Mesothelial cell of epicardium (in vitro differentiated cells): Measurements from ENCODE around the gene SETD1B. TPM values are rescaled to one million over a fixed set of nuclear protein-coding genes. Genes with fewer than 3 reads are reported as not detected.

Experiments
- DNase-seq, 2 experiments: peaks; one replicate each; pipeline ENCODE4 v3.0.0; 2021; ENCODE audit warnings: low spot score in 2 of 2; ENCODE audit not compliant: unreplicated experiment in 2 of 2
- H3K27ac Mint-ChIP-seq: 2 replicates; pipeline ENCODE4 v1.8.0; 2021; ENCODE audit warnings: mixed read lengths
- H3K27me3 Mint-ChIP-seq: 2 replicates; pipeline ENCODE4 v1.8.0; 2021; ENCODE audit warnings: low read depth, mixed read lengths
- H3K36me3 Mint-ChIP-seq: 2 replicates; pipeline ENCODE4 v1.8.0; 2021; ENCODE audit warnings: mixed read lengths
- H3K4me1 Mint-ChIP-seq: 2 replicates; pipeline ENCODE4 v1.8.0; 2021; ENCODE audit warnings: mixed read lengths
- H3K4me3 Mint-ChIP-seq: 2 replicates; pipeline ENCODE4 v1.8.0; 2021; ENCODE audit warnings: mild to moderate bottlenecking, moderate library complexity, mixed read lengths
- H3K9me3 Mint-ChIP-seq: 2 replicates; pipeline ENCODE4 v1.8.0; 2021; ENCODE audit warnings: mixed read lengths
- CTCF ChIP-seq: fragments of 200-600 bp; sonication (generic); IDR thresholded peaks from one replicate; pipeline ENCODE4 v1.5.0; 2021; ENCODE audit warnings: antibody characterized with exemption; ENCODE audit not compliant: unreplicated experiment
- total RNA-seq: library from RNA; stranded (reverse); gene quantifications from 3 replicates; pipeline ENCODE4 v1.2.1, GENCODE V29; 2021

Gene SETD1B
- total RNA-seq, 1 donor from 2014 or later, result 27.2 TPM

GRCh38 chr12:121776190-121777098 lies 27.4 kb upstream of the SETD1B start:
- H3K4me3 Mint-ChIP-seq, result no peak overlapping the region

GRCh38 chr12:121778567-121779421 lies 25.0 kb upstream of the SETD1B start:
- H3K27ac Mint-ChIP-seq, result peak overlapping the region; percentile 39
- H3K9me3 Mint-ChIP-seq, result no peaks in the 10 kb centered on the region
- H3K27me3 Mint-ChIP-seq, result no peaks in the 10 kb centered on the region
- no peak overlapping the region for H3K4me3 Mint-ChIP-seq
- H3K4me1 Mint-ChIP-seq, result peaks cover 26% of the 10 kb centered on the region
- DNase-seq, result no peak
- no peak for TF ChIP-seq CTCF
- H3K36me3 Mint-ChIP-seq, result no peaks in the 10 kb centered on the region

More at GRCh38 chr12:121776190-121777098, 27.4 kb upstream of the SETD1B start:
- Mint-ChIP-seq H3K27me3 (no peaks in the 10 kb centered on the region), H3K4me1 (peaks cover 31% of the 10 kb centered on the region), H3K36me3 (no peaks in the 10 kb centered on the region), H3K27ac (no peak overlapping the region), H3K9me3 (no peaks in the 10 kb centered on the region)
- DNase-seq, result peak; percentile 60 to 81
- peak; percentile 77 for TF ChIP-seq CTCF

GRCh38 chr12:121779422-121779895 lies 24.4 kb upstream of the SETD1B start:
- peaks cover 24% of the 10 kb centered on the region for H3K4me1 Mint-ChIP-seq
- no peak for TF ChIP-seq CTCF
- no peak overlapping the region for H3K4me3 Mint-ChIP-seq
- H3K27me3 Mint-ChIP-seq, result no peaks in the 10 kb centered on the region
- no peaks in the 10 kb centered on the region for H3K9me3 Mint-ChIP-seq
- no peaks in the 10 kb centered on the region for H3K36me3 Mint-ChIP-seq
- DNase-seq, result no peak
- no peak overlapping the region for H3K27ac Mint-ChIP-seq

- H3K27ac Mint-ChIP-seq, result no peak overlapping the region
- H3K9me3 Mint-ChIP-seq, result no peaks in the 10 kb centered on the region
- H3K27me3 Mint-ChIP-seq, result no peaks in the 10 kb centered on the region
- H3K4me3 Mint-ChIP-seq, result no peak overlapping the region
- no peaks in the 10 kb centered on the region for H3K36me3 Mint-ChIP-seq
- DNase-seq, result no peak
- peaks cover 14% of the 10 kb centered on the region for H3K4me1 Mint-ChIP-seq
- no peak for TF ChIP-seq CTCF
These were observed 23.4 kb upstream of the SETD1B start for GRCh38 chr12:121780429-121780828.

- DNase-seq, result no peak
- no peaks in the 10 kb centered on the region for H3K27me3 Mint-ChIP-seq
- H3K36me3 Mint-ChIP-seq, result no peaks in the 10 kb centered on the region
- H3K4me1 Mint-ChIP-seq, result peaks cover 13% of the 10 kb centered on the region
- TF ChIP-seq CTCF, result no peak
- H3K4me3 Mint-ChIP-seq, result no peak overlapping the region
- H3K27ac Mint-ChIP-seq, result peak overlapping the region; percentile 74
- H3K9me3 Mint-ChIP-seq, result no peaks in the 10 kb centered on the region
These were observed 22.3 kb upstream of the SETD1B start for GRCh38 chr12:121781484-121781997.
